Measurements from ENCODE around the gene CEP162.

DNA sequence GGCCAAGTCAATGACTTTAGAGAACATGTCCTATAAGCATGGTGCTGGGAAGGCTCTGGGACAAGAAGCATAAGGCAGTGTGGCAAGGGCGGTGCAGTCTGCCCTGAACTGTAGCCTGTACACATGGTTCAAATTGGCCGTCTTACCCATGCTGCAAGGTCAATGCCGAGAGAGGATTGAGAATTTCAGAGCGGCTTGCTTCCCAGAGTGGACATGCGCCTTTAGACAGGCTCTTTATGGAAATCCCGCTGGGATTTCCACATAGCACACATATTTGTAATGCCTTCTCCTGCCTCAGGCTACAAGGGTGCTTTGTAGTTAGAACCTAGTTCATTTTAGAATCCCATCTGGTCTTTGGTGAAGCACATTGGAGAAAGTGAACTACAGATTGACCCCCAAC, 36.1 kb upstream of the CEP162 start:
- no peak for TF ChIP-seq POLR2AphosphoS5 (IDR thresholded peaks at IDR 0.05; ENCODE audit: low read depth, low read length)
- no peak for TF ChIP-seq TAF1 (IDR thresholded peaks at IDR 0.05; ENCODE audit: low read depth, low read length)
- TF ChIP-seq POLR2A (IDR thresholded peaks at IDR 0.05; ENCODE audit: low read depth, low read length), result no peak
- TF ChIP-seq PAX5 (IDR thresholded peaks at IDR 0.05; ENCODE audit: insufficient read depth, low read length, severe bottlenecking), result no peak
- TF ChIP-seq SPI1 (IDR thresholded peaks at IDR 0.05; ENCODE audit: low read depth, low read length), result no peak
- no peak for TF ChIP-seq POU2F2 (IDR thresholded peaks at IDR 0.05; ENCODE audit: low read depth, low read length)
